ENCODE data around the gene CACNA2D1.

The CACNA2D1 gene

DNA sequence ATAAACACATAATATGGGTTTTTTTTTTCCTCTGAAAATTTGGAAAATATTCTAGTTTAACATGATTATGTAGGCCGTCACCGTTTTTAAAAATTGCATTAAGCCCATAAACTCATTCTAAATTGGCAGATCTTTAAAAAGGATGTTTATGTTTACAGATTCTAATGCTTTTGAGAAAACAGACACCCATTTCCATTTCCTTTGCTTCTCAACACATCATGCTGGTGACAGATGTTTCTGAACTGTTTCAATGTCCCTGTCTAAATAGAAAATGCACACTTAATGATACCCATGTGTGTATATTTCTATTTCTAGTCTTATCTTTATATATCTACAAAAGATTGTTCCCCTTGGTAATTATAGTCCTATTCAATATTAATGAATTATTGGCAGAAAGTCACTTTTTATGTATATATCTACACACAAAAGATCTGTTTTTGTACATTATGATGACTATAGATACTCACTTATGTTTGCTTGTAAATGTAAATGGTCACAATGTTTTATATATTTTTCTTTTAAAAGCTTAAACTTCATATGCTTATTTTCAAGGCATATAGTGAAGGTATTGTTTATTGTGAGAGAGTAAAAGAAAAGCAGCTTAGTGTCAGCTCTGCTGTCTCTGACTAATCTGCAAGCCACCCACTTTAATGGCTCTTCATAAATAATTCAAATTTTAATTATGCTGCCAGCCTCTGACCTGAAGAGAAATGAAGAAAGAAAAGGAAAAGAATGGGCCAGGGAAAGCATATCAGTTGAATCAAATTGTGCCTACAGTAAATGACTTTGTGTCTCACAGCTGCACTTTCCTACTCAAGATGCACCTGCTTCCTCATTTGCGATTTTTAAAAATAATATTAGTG is 179.4 kb downstream of the CACNA2D1 start:
- H3K4ac ChIP-seq (ENCODE audit: low read depth in 1 of 2, low read length in 2 of 2), result no peak overlapping the region
- H3K14ac ChIP-seq (ENCODE audit: low read length in 2 of 2), result no peak overlapping the region
- no peak overlapping the region for H4K8ac ChIP-seq (ENCODE audit: low read length)
- no peaks in the 10 kb centered on the region for H3K4me1 ChIP-seq (ENCODE audit: control insufficient read depth, insufficient read depth, low read depth, low read length)
- H3K18ac ChIP-seq (ENCODE audit: low read depth in 1 of 2, low read length in 2 of 2), result no peak overlapping the region
- H2AK5ac ChIP-seq (ENCODE audit: low read length, severe bottlenecking), result no peak overlapping the region
- no peak overlapping the region for H3K23ac ChIP-seq (ENCODE audit: low read length in 2 of 2)
- H3K9me3 ChIP-seq (ENCODE audit: control insufficient read depth, low read length), result no peaks in the 10 kb centered on the region
- DNase-seq, result no peak
- no peak overlapping the region for H3K4me2 ChIP-seq (ENCODE audit: low read length, poor library complexity, severe bottlenecking)
- no peaks in the 10 kb centered on the region for H3K79me1 ChIP-seq (replicated peaks; ENCODE audit: low read length, poor library complexity, severe bottlenecking)
- no peak overlapping the region for H2BK120ac ChIP-seq (ENCODE audit: low read depth, low read length)
- no peak overlapping the region for H4K91ac ChIP-seq (ENCODE audit: low read length)
- no peaks in the 10 kb centered on the region for H3K36me3 ChIP-seq (ENCODE audit: control insufficient read depth in 1 of 2, insufficient read depth in 2 of 2, low read depth in 1 of 2, low read length in 2 of 2)
- no peak overlapping the region for H2BK12ac ChIP-seq (ENCODE audit: low read length in 2 of 2)
- no peak overlapping the region for H3K9ac ChIP-seq (ENCODE audit: low read length)
- no peak overlapping the region for H2BK15ac ChIP-seq (ENCODE audit: low read depth, poor library complexity, severe bottlenecking)
- WGBS, result no CpG with 5 or more reads among the region's 3 CpGs
- H3K27me3 ChIP-seq (ENCODE audit: control insufficient read depth in 1 of 2, insufficient read depth in 1 of 2, low read length in 2 of 2), result no peaks in the 10 kb centered on the region
- no peak overlapping the region for H3K27ac ChIP-seq (ENCODE audit: low read length, poor library complexity, severe bottlenecking)
- H2AFZ ChIP-seq (ENCODE audit: low read depth, low read length), result no peak overlapping the region
- no peak overlapping the region for H2BK5ac ChIP-seq (ENCODE audit: low read depth, low read length, poor library complexity, severe bottlenecking)
- no peak overlapping the region for H3K4me3 ChIP-seq (ENCODE audit: insufficient read depth in 1 of 2, low read depth in 1 of 2, low read length in 2 of 2)

DNA sequence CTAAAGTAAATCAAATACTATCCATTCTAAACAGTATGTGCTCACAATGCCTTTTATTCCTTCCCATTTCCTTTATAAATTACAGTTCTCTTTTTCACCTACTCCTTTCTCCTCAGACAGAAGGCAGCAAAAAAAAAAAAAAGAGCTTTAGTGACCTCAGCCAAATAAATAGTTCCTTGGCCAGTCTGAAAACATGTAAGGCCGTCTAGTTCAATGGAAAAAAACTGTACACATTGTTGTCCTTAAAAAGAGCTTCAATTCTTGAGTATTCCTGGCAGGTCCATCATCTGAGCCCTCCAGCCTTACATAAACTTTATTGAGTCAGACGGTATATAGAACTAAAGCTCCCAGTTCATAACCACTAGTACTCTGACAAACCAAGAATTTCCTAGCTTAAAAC is 185.4 kb downstream of the CACNA2D1 start:
- Histone ChIP-seq H2BK15ac (ENCODE audit: low read depth, poor library complexity, severe bottlenecking) (no peak overlapping the region), H2AFZ (ENCODE audit: low read depth, low read length) (no peak overlapping the region), H2BK120ac (ENCODE audit: low read depth, low read length) (no peak overlapping the region), H3K79me1 (replicated peaks; ENCODE audit: low read length, poor library complexity, severe bottlenecking) (no peaks in the 10 kb centered on the region), H3K4ac (ENCODE audit: low read depth in 1 of 2, low read length in 2 of 2) (no peak overlapping the region), H3K36me3 (ENCODE audit: control insufficient read depth in 1 of 2, insufficient read depth in 2 of 2, low read depth in 1 of 2, low read length in 2 of 2) (no peaks in the 10 kb centered on the region), H3K4me3 (ENCODE audit: insufficient read depth in 1 of 2, low read depth in 1 of 2, low read length in 2 of 2) (no peak overlapping the region), H4K91ac (ENCODE audit: low read length) (no peak overlapping the region), H3K14ac (ENCODE audit: low read length in 2 of 2) (no peak overlapping the region), H4K8ac (ENCODE audit: low read length) (no peak overlapping the region), H3K27ac (ENCODE audit: low read length, poor library complexity, severe bottlenecking) (no peak overlapping the region), H3K4me1 (ENCODE audit: control insufficient read depth, insufficient read depth, low read depth, low read length) (peaks cover 4% of the 10 kb centered on the region), H2BK12ac (ENCODE audit: low read length in 2 of 2) (no peak overlapping the region), H3K9ac (ENCODE audit: low read length) (no peak overlapping the region), H3K23ac (ENCODE audit: low read length in 2 of 2) (no peak overlapping the region), H2AK5ac (ENCODE audit: low read length, severe bottlenecking) (no peak overlapping the region), H3K18ac (ENCODE audit: low read depth in 1 of 2, low read length in 2 of 2) (no peak overlapping the region), H3K27me3 (ENCODE audit: control insufficient read depth in 1 of 2, insufficient read depth in 1 of 2, low read length in 2 of 2) (no peaks in the 10 kb centered on the region), H3K9me3 (ENCODE audit: control insufficient read depth, low read length) (no peaks in the 10 kb centered on the region), H3K4me2 (ENCODE audit: low read length, poor library complexity, severe bottlenecking) (no peak overlapping the region), H2BK5ac (ENCODE audit: low read depth, low read length, poor library complexity, severe bottlenecking) (no peak overlapping the region)
- no peak for DNase-seq
- 89% methylated on average over 2 of the region's 2 CpGs for WGBS

DNA sequence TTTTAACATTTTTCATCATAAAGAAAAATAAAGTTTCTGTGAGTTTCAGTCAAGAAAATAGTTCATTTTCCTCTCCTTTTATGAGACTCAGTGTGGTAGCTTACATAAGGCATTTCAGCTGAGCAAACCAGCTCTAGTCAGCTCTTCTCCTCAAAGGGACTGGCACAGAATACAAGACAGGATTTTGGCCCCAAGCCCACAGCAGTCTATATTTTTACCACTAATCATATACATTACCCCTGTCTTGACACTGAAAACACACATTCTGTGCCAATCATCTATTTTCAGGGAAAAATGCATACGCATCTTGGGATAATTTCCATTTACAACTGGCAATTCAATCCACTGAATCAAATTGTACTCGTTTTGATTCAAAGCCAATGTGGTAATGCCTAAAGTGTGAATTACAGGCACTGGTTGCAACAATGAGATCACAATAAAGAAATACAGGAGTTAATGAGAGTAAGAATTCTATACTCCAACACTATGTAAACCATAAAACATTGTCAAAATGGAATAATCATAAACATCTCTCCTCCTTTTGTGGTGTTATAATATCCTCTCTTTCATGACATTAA is 186.4 kb downstream of the CACNA2D1 start:
- no peak overlapping the region for H4K91ac ChIP-seq (ENCODE audit: low read length)
- peaks cover 4% of the 10 kb centered on the region for H3K4me1 ChIP-seq (ENCODE audit: control insufficient read depth, insufficient read depth, low read depth, low read length)
- 90% methylated on average over 2 of the region's 2 CpGs for WGBS
- H3K4me3 ChIP-seq (ENCODE audit: insufficient read depth in 1 of 2, low read depth in 1 of 2, low read length in 2 of 2), result no peak overlapping the region
- no peak overlapping the region for H3K4me2 ChIP-seq (ENCODE audit: low read length, poor library complexity, severe bottlenecking)
- no peak overlapping the region for H3K23ac ChIP-seq (ENCODE audit: low read length in 2 of 2)
- no peak overlapping the region for H2BK120ac ChIP-seq (ENCODE audit: low read depth, low read length)
- H4K8ac ChIP-seq (ENCODE audit: low read length), result no peak overlapping the region
- H3K9me3 ChIP-seq (ENCODE audit: control insufficient read depth, low read length), result no peaks in the 10 kb centered on the region
- no peak overlapping the region for H2BK15ac ChIP-seq (ENCODE audit: low read depth, poor library complexity, severe bottlenecking)
- H3K27ac ChIP-seq (ENCODE audit: low read length, poor library complexity, severe bottlenecking), result no peak overlapping the region
- H3K4ac ChIP-seq (ENCODE audit: low read depth in 1 of 2, low read length in 2 of 2), result no peak overlapping the region
- no peak overlapping the region for H2AFZ ChIP-seq (ENCODE audit: low read depth, low read length)
- H3K79me1 ChIP-seq (replicated peaks; ENCODE audit: low read length, poor library complexity, severe bottlenecking), result no peaks in the 10 kb centered on the region
- no peak overlapping the region for H3K14ac ChIP-seq (ENCODE audit: low read length in 2 of 2)
- no peaks in the 10 kb centered on the region for H3K36me3 ChIP-seq (ENCODE audit: control insufficient read depth in 1 of 2, insufficient read depth in 2 of 2, low read depth in 1 of 2, low read length in 2 of 2)
- no peak overlapping the region for H3K9ac ChIP-seq (ENCODE audit: low read length)
- H2BK12ac ChIP-seq (ENCODE audit: low read length in 2 of 2), result no peak overlapping the region
- DNase-seq, result no peak
- no peak overlapping the region for H2BK5ac ChIP-seq (ENCODE audit: low read depth, low read length, poor library complexity, severe bottlenecking)
- no peak overlapping the region for H2AK5ac ChIP-seq (ENCODE audit: low read length, severe bottlenecking)
- no peak overlapping the region for H3K18ac ChIP-seq (ENCODE audit: low read depth in 1 of 2, low read length in 2 of 2)
- no peaks in the 10 kb centered on the region for H3K27me3 ChIP-seq (ENCODE audit: control insufficient read depth in 1 of 2, insufficient read depth in 1 of 2, low read length in 2 of 2)

DNA sequence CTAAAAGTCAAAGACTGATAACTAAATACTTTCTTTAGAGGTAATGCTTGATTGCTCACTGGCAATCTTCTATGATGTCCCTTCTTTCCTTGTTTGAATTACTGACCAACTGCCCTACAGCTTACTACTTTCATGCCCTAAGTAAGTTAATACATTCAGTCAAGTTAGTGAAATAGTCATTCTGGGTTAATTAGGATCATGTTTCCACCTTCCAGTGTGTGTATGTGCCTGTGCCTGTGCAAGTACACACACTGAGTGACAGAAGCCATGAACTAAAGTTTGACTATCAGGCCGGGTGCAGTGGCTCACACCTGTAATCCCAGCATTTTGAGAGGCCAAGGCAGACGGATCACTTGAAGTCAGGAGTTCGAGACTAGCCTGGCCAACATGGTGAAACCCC is 187.9 kb downstream of the CACNA2D1 start:
- no peak overlapping the region for H2AFZ ChIP-seq (ENCODE audit: low read depth, low read length)
- H3K18ac ChIP-seq (ENCODE audit: low read depth in 1 of 2, low read length in 2 of 2), result no peak overlapping the region
- no peaks in the 10 kb centered on the region for H3K9me3 ChIP-seq (ENCODE audit: control insufficient read depth, low read length)
- H2BK15ac ChIP-seq (ENCODE audit: low read depth, poor library complexity, severe bottlenecking), result no peak overlapping the region
- H2BK120ac ChIP-seq (ENCODE audit: low read depth, low read length), result no peak overlapping the region
- no peak overlapping the region for H2BK12ac ChIP-seq (ENCODE audit: low read length in 2 of 2)
- no peak overlapping the region for H4K8ac ChIP-seq (ENCODE audit: low read length)
- DNase-seq, result no peak
- H2AK5ac ChIP-seq (ENCODE audit: low read length, severe bottlenecking), result no peak overlapping the region
- peaks cover 4% of the 10 kb centered on the region for H3K4me1 ChIP-seq (ENCODE audit: control insufficient read depth, insufficient read depth, low read depth, low read length)
- no peaks in the 10 kb centered on the region for H3K36me3 ChIP-seq (ENCODE audit: control insufficient read depth in 1 of 2, insufficient read depth in 2 of 2, low read depth in 1 of 2, low read length in 2 of 2)
- no peak overlapping the region for H3K4ac ChIP-seq (ENCODE audit: low read depth in 1 of 2, low read length in 2 of 2)
- H3K9ac ChIP-seq (ENCODE audit: low read length), result no peak overlapping the region
- 95% methylated on average over 3 of the region's 3 CpGs for WGBS
- no peak overlapping the region for H3K27ac ChIP-seq (ENCODE audit: low read length, poor library complexity, severe bottlenecking)
- H3K4me2 ChIP-seq (ENCODE audit: low read length, poor library complexity, severe bottlenecking), result no peak overlapping the region
- no peaks in the 10 kb centered on the region for H3K79me1 ChIP-seq (replicated peaks; ENCODE audit: low read length, poor library complexity, severe bottlenecking)
- H3K4me3 ChIP-seq (ENCODE audit: insufficient read depth in 1 of 2, low read depth in 1 of 2, low read length in 2 of 2), result no peak overlapping the region
- no peak overlapping the region for H3K14ac ChIP-seq (ENCODE audit: low read length in 2 of 2)
- no peaks in the 10 kb centered on the region for H3K27me3 ChIP-seq (ENCODE audit: control insufficient read depth in 1 of 2, insufficient read depth in 1 of 2, low read length in 2 of 2)
- no peak overlapping the region for H4K91ac ChIP-seq (ENCODE audit: low read length)
- no peak overlapping the region for H3K23ac ChIP-seq (ENCODE audit: low read length in 2 of 2)
- H2BK5ac ChIP-seq (ENCODE audit: low read depth, low read length, poor library complexity, severe bottlenecking), result no peak overlapping the region
